HG03135 (cell line): ENCODE results near the gene PTPRE.

ENCODE experiments used
- ATAC-seq: cut with Tn5 transposase; IDR thresholded peaks from one replicate; pipeline ENCODE4 v1.9.1; 2021; ENCODE audit warnings: mild to moderate bottlenecking, moderate library complexity; ENCODE audit not compliant: unreplicated experiment

PTPRE gene

DNA sequence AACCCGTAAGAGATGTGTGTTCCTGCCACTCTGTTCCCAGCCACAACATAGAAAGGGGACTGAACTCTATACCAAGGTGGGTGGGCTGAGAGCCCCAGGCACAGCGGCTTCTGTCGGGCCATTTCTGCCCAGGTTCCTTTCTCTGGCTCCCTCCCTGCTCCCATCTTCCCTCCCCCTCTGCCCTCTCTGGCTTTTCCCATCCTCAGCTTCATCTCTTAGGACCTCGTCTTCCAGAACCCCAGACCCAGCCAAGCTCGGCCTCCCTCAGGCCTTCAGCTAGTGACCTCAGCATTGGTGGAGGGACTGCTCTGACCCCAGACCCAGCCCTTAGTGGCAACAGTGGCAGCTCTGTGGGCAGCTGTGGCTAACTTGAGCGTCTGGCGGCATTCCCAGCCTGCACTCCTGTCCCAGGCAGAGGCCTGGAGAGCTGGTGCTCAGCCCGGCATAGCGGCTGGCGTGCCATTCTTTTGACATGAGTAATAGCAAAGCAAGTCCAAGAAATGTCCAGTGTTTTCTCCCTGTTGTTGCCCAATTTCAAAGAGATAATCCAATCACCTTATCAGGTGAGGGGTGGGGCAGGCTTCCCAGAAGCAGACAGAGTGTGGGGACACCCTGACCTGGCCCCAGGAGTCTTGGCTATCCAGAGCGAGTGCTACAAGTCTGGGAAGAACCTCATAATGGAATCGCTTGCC is 15.9 kb downstream of the PTPRE start:
- no peak for ATAC-seq

DNA sequence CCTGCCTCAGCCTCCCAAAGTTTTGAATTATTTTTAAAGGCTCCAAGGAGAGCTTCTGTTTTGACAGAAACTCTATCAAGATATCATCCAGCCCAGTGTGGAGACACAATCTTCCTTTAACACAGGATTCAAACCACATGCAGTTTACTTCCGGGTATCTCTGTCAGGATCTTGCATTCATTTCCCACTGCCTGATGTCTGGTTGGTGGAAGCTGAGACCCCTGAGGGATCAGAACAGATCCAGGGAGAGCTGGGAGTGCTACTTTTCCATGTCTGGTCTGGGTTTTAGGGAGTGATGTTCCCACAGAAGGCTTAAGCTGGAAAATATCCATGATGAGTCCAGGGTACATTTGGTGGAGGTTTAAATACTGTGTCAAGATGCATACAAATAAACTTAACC is 16.7 kb downstream of the PTPRE start:
- ATAC-seq = no peak

DNA sequence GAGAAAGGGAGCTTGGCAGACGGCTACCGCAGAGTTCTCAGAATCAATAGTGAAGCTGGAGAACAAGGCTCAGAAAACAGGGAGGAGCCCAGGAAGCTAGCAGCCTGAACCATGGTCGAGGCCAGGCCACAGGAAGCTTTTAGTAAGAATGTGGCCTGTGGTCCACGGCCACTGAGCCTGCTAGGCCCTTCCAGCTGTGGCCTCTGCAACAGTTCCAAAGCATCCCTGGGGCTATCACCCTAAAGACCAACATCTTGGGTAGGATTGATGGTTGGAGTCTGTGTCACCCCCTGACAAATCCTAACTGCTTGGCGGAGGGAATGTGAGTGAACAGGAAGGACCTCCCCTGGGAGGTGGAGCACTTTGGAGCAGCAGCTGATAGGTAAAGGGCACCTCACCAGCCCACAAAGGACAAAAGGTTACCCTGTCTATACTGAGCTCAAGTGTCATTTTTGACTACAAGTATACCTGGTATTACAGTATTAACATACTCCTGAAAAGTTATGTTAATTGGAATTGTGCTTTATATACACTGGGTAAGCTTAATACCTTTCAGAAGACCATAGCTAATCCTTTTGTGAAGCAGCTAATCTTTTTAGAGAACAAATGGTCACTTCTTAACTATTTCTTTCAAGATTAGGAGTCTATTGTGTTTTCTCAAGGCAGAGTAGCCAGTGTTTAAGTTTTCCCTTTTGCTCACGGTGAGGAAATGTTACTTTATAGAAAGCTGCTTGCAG is 18.7 kb downstream of the PTPRE start:
- ATAC-seq = no peak

DNA sequence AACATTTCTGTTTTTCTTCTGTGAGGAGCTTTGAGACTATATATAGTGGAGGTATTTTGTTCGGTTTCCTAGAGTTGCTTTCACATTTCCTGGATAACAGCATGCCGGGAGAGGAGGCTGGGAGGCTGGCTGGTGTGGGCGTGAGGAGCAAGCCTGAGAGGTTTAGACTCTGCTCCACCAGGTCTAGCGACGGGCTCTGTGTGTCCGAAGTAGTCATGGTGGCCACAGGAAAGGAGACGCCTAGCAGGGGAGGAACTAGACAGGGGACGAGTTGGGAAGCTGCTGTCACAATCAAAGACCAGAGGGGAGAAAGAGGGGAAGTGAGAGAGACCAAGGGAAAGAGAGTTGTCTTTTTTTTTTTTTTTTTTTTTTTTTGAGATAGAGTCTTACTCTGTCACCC is 19.6 kb downstream of the PTPRE start:
- no peak for ATAC-seq

DNA sequence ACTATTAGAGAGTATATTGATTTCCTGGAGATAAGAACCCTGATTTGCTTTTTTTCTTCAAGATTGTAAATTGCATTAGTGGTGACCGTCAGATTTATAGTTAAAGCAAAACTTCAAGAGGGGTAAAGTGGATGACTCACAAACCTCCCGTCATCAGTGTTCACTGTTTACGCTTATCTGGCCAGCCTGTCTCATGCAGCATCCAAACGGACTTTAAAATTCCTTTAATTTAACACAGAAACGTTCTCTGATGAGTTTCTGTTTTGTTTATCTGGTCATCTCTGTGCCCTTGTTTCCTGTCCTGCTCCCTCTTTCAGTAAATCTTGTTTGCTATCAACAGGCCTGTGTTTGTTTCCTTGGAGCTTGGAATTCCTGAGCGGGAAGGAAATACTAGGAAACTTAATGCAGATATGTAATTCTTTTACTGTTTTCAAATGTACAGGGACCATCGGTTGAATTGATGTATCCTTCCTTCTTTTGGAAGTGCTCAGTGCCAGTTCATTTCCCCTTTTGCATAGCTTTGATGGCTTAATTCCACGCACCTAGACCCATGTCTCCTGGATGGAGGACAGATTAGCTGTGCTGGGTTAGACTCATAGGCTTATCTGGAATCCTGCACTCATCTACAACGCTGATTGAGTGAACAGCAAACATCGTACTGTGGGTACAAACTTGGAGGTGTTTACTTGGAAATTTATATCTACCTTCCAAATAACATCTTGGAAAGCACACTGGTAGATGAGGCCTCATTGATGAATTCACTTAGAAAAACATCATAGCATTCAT is 21.3 kb downstream of the PTPRE start:
- no peak for ATAC-seq

DNA sequence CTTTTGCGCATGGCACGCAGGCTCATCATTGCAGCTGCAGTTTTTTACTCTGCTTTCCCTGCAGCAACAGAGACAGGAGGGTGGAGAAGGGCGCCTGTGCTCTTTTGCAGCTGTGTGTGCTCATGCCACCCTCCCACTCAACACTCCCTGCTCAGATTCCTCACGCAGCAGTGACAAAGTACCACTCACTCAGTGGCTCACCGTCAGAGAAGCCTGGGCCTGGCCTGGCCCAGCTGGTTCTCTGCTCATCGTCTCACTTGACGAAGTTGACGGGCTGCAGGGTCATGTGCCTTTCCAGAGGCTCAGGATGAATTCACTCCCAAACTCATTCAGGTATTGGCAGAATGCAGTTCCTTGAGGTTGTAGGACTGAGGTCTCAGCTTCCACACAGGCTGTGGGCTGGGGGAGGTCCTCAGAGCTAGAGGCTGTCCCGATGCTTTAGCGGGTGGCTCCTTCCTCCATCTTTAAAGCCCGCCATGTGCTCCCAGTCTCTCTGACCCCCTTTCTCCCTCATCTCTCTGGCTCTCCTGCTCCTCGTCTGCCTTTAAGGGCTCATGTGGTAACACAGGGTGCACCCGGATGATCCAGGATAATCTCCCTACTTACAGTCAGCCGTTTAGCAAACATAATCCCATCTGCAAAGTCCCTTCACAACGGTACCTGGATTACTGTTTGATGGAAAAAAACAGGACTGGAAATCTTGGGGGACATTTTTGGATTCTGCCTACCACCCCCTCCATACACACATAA is 25.8 kb downstream of the PTPRE start:
- no peak for ATAC-seq

DNA sequence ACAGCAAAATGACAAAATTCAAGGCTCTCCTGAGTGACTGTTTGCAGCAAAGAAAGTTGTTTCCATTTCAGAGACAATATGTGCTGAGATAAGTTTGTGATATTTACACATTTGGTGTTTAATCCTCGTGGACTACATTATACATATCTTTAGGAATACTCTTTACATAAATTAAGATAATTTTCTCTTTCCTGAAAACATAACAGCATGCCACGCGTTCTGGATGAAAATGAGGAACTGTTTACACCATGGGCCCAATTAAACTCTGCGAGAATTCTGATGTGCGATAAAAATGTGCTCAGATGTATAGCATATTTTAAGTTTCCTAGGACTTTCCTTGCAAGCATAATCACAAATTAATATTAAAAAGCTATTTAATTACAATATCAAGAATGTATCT is 26.4 kb downstream of the PTPRE start:
- ATAC-seq = no peak

DNA sequence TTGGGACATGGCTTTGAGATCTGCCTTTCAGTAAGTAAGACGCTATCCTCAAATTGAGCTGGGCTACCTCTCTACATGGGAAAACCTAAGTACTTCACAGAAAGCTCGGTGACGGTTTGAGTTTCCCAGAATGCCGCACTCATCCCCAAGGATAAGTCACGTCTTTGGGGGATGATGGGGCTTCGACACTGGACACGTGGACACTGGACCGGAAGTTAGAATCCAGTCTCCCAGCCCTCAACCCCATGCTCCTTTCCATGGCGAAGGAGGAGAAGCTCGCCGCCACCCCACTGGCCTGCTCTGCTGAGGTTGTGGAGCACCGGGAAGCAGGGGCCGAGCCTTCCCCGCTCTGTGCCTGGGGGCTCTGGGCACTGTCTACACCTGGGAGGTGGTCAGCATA is 27.5 kb downstream of the PTPRE start:
- no peak for ATAC-seq

DNA sequence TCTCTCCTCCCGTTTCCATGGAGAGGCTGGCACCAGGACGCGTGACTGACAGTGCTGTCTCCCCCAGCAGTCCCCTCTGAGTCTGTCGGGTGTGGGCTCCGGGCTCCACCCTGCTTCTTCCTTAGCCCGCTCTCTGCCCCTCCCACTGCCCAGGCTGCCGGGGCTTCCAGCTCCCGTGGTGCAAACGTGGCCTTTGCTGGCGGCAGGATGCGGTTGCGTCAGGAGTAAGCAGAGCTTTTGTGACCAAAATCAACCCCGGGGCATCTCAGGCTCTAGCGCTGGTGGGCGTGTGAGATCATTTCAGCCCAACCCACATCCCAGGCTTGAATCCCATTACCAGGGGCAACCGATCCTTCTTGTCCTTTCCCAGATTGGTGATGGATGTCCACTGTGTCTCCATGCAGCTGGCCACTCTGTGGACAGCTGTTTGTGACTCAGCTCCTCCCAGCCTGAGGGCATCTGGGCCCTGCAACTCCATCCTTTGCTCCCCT is 28.2 kb downstream of the PTPRE start:
- ATAC-seq = no peak

DNA sequence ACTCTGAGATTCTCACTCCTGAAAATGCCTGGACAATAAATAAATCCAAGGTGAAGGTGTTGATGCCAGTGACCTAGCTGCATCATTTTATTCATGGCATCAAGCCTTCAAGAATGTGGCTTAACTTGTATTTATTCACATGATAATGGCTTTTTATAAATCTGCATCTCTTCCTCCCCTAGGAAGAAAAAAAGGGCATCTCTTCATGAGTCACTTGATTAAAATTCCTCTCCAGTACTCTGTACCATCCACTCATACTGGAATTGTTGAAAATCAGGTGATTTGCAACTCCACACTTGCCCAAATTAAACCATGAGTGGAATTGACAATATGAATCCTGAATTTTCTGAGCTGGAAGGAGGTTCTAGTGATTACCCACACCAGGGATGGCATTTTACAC is 30.2 kb downstream of the PTPRE start:
- ATAC-seq = no peak

DNA sequence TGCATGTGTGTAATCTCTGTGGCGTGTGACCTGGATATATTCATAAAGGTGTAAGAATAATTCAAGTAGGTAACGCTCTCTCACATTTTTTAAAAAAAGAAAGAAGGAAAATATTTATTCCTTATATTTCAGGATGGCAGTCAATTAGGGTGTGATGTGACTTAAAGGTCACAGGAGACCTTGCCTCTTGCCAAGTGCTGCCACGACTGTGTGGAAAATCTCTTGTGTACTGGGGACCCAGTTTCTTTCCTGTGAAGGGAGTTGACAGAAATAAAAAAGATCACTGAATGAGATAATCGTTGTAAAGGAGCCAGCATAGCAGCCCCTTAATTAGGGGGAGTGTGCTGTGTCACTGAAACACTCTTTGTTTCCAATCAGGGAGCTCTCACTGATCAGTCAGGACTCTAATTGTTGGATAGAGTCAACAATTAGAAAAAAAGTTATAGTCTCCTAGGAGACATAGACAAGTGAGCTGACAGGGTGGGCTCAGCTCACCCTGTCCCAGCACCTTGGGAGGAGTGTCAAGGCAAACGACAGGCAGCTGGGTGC is 31.1 kb downstream of the PTPRE start:
- no peak for ATAC-seq

DNA sequence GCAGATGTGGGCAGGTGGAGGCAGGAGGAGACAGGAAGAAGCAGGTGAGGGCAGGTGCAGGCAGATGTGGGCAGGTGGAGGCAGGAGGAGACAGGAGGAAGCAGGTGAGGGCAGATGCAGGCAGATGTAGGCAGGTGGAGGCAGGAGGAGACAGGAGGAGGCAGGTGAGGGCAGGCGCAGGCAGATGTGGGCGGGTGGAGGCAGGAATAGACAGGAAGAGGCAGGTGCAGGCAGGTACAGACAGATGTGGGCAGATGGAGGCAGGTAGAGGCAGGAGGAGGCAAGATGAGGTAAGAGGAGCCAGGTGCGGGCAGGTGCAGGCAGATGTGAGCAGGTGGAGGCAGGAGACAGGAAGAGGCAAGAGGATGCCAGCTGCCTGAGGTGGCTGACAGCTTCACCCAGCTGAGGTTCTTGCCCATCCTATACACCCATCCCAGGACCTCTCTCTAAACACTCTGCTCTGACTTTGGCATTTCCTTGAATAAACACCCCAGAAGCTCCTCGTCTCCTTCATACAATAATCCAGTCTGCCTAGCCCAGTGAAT is 33.0 kb downstream of the PTPRE start:
- ATAC-seq = no peak

DNA sequence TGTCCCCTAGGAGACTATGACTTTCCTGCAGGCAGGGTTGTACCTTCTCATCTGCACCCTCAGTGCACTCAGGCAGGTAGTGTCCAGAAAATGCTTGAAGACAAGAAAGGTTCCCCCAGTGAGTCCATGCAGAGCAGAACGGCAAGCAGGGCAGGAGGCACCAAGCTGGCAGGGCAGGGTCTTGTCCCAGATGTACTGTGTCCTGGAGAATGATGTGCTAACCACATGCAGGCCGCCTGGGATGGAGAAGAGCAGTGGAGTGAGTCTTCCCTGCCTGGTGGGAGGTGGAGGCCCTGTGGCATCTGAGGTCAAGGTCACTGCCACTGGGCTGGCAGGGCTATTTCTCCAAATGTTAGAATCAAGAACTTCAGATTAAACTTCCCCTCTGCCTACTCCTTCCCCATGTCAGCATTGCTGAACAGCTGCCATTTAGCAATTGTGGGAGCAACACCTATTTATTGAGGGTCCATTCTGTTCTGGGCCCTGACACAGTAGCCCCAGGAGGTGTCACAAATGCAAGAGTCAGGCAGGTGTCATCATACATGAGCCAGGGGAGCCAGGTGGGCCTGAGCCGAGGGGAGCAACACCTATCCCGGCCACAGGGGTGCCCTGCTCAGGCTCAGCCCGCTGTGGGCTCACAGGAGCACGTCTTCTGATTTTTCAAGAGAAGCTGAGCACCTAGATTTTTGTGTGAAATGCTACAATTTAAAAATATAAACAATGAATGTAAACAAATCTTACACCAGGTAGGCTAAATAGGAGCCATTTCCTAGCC is 34.1 kb downstream of the PTPRE start:
- no peak for ATAC-seq

DNA sequence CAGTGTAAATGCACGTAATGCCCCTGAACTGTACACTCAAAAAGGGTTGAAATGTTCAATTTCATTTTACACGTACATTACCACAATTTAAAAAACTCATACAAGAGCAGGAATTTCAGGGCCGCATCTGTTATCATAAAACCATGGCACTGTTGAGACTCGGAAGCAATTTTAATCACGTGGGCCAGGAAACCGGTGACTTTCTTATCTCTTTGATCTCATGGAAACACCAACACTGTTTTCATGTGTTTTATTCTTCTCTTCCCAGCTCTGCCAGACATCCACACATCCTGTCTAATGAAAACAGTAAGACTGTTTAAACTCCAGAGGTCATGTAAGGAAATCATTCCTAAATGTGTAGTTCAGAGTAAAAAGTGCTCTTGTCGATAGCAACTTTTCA is 35.9 kb downstream of the PTPRE start:
- ATAC-seq = no peak

DNA sequence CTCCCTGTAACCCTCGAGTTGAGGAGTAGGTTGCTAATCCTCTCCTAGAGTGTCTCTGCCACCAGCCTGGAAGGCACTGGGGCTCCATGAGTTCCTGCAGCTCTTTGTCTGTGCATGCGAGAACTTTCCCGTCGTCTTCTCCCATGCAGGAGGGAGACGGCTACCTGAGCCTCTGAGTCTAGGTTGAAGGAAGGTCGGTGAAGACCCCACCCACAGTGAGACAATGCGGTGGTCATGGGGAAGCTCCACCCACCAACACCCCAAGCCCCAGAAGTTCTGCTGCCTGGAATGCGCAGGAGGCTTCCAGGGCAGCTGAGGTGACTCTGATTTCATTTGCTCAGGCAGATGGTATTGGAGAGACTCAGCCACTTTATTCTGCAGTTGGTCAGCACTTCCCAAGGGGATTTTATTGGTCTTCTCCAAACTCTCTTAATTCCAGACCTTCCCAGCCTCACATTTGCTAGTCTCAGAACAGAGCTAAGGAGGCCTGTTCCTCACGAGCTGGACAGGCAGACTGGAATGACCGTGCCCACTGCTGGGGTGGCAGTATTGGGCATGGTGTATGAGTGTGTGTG is 36.5 kb downstream of the PTPRE start:
- ATAC-seq = no peak

DNA sequence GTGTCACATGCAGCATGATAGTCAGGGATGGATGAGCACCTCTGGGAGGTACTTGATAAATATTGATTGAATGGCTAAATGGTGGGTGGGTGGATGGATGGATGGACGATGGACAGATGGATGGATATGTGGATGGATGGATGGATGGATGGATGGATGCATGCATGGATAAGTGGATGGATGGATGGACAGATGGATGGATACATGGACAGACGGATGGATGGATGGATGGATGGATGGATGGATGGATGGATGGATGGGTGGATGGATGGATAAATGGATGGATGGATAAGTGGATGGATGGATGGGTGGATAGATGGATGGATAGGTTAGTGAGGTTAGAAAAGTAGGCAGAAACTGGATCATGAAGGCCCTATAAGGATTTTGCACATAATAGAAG is 37.4 kb downstream of the PTPRE start:
- no peak for ATAC-seq

DNA sequence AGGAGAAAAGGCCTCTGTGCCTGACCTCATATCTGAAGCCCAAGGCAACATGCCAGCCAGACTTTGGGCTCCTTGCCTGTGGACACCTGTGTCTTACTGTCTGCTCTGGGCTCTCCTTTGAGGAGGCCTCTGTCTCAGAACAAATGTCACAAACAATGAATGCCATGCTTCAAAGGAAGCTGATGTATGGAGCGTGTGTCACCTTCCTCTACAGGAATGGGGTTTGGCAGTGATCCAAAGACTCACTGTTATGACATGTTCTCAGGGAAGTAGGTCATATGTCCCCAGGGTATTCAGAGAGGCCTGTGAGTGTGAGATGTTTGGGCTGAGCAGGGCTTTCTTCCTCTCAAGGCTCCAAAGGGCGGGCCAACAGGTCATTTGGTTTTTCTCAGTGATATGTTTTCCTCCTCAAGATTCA is 38.4 kb downstream of the PTPRE start:
- ATAC-seq = no peak

DNA sequence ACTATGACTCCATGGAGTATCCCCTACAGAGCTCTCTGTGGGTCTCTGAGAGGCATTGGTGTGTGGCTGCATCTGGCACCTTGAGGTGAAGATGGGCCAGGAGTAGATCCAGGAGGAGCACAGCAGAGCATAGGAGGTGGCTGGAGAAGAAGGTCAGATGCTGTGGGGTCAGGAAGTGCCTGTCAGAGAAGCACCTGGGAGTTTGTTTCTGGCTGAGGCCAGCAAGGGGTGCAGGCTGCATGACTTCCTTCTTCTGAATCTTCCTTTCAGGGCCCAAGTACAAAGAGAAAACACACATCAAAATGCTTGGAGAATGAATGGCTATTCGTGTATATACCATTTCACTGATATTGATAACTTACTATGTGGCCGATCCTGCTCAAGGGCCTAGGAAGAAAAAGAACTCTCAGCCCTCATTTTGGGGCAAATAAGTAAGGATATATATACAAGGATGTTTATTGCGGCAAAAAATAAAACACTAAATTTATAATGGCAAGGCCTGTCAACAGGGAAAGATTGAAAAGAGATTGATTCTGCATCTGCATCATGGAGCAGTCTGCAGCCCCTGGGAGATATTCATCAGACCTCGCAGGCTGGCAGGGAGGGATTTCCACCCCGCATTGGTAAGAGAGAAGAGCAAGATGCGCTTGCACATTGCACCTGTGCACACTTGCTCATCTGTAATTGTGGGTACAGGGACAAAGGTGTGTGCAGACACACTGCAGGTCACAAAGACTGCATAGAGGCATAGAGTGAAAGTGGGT is 39.2 kb downstream of the PTPRE start:
- no peak for ATAC-seq

DNA sequence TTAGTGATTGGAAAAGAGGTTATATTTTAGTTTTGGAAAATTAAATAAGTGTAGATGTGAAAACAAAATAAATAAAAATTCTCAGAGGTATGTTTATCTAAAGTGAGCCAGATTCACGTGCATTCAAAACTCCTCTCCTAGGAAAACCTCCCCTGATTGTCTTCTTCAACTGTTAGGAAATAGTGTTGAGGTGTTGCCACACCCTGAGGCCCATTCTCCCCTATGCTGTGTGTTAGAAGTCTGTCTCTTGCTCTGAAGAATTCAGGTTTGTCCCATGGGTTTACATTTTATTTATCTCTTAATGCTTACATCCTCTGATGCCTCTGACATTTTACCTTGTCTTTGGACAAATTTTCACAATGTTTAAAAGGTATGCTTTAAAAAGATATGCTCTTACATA is 40.3 kb downstream of the PTPRE start:
- no peak for ATAC-seq
